Measurements from ENCODE around the gene EZH2. TPM values are rescaled to one million over a fixed set of nuclear protein-coding genes. Genes with fewer than 3 reads are reported as not detected.

EZH2 gene
- total RNA-seq, 4 donors from 2014 or later, result 6.8 to 22.4 (median 8.2) TPM

GRCh38 chr7:148804343-148805235 lies 79.5 kb downstream of the EZH2 start:
- Histone ChIP-seq H3K4me3 (no peak overlapping the region), H3K27ac (no peak overlapping the region), H3K36me3 (peaks cover 57% of the 10 kb centered on the region), H3K9me3 (no peaks in the 10 kb centered on the region), H3K27me3 (no peaks in the 10 kb centered on the region), H3K4me1 (no peaks in the 10 kb centered on the region)
- WGBS, result 86% methylated on average over 10 of the region's 10 CpGs
- no peak for DNase-seq (ENCODE audit: low spot score in 2 of 2)
- TF ChIP-seq POLR2AphosphoS5 (IDR thresholded peaks at IDR 0.05) (no peak), EP300 (IDR thresholded peaks at IDR 0.05) (no peak), POLR2A (IDR thresholded peaks at IDR 0.05) (no peak), CTCF (IDR thresholded peaks at IDR 0.05) (no peak)

DNA sequence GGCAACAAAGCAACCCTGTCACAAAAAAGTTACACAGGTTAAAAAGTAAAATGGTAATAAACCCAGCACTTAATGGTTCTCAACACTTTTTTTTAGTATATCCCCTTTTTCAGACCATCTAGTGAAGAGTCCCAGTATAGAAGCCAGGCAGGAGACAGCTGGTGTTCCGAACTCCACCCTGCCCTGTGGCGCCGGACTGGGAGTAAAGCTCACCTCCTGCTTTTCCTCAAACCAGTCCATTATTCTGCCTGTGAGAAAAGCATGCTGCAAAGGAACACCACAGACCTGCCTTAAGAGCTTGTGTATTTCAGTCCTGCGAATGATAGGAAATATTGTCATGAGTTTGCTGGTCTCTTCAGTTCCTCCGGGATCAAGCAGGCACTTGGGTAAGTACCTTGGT lies 81.0 kb downstream of the EZH2 start:
- TF ChIP-seq POLR2A (IDR thresholded peaks at IDR 0.05), result no peak
- TF ChIP-seq CTCF (IDR thresholded peaks at IDR 0.05), result no peak
- TF ChIP-seq EP300 (IDR thresholded peaks at IDR 0.05), result no peak
- TF ChIP-seq POLR2AphosphoS5 (IDR thresholded peaks at IDR 0.05), result no peak
- H3K36me3 ChIP-seq, result peaks cover 61% of the 10 kb centered on the region

GRCh38 chr7:148802101-148802493 lies 82.0 kb downstream of the EZH2 start:
- Histone ChIP-seq H3K36me3 (peaks cover 65% of the 10 kb centered on the region), H3K27me3 (no peaks in the 10 kb centered on the region), H3K4me1 (no peaks in the 10 kb centered on the region), H3K4me3 (no peak overlapping the region), H3K9me3 (no peaks in the 10 kb centered on the region), H3K27ac (no peak overlapping the region)
- no peak for DNase-seq (ENCODE audit: low spot score in 2 of 2)
- 91% methylated on average over 10 of the region's 10 CpGs for WGBS
- TF ChIP-seq POLR2AphosphoS5 (IDR thresholded peaks at IDR 0.05) (no peak), CTCF (IDR thresholded peaks at IDR 0.05) (no peak), POLR2A (IDR thresholded peaks at IDR 0.05) (no peak)

More for the DNA sequence above, 81.0 kb downstream of the EZH2 start:
- Histone ChIP-seq H3K9me3 (no peaks in the 10 kb centered on the region), H3K27ac (no peak overlapping the region), H3K27me3 (no peaks in the 10 kb centered on the region), H3K4me3 (no peak overlapping the region), H3K4me1 (no peaks in the 10 kb centered on the region)
- no peak for DNase-seq (ENCODE audit: low spot score in 2 of 2)
- WGBS, result 95% methylated on average over 5 of the region's 5 CpGs

GRCh38 chr7:148800677-148801076 lies 83.4 kb downstream of the EZH2 start:
- H3K4me1 ChIP-seq, result no peaks in the 10 kb centered on the region
- 82% methylated on average over 13 of the region's 13 CpGs for WGBS
- H3K27ac ChIP-seq, result no peak overlapping the region
- H3K9me3 ChIP-seq, result no peaks in the 10 kb centered on the region
- peaks cover 71% of the 10 kb centered on the region for H3K36me3 ChIP-seq
- H3K27me3 ChIP-seq, result no peaks in the 10 kb centered on the region
- DNase-seq (ENCODE audit: low spot score in 2 of 2), result no peak
- no peak for TF ChIP-seq EP300 (IDR thresholded peaks at IDR 0.05)
- H3K4me3 ChIP-seq, result no peak overlapping the region

DNA sequence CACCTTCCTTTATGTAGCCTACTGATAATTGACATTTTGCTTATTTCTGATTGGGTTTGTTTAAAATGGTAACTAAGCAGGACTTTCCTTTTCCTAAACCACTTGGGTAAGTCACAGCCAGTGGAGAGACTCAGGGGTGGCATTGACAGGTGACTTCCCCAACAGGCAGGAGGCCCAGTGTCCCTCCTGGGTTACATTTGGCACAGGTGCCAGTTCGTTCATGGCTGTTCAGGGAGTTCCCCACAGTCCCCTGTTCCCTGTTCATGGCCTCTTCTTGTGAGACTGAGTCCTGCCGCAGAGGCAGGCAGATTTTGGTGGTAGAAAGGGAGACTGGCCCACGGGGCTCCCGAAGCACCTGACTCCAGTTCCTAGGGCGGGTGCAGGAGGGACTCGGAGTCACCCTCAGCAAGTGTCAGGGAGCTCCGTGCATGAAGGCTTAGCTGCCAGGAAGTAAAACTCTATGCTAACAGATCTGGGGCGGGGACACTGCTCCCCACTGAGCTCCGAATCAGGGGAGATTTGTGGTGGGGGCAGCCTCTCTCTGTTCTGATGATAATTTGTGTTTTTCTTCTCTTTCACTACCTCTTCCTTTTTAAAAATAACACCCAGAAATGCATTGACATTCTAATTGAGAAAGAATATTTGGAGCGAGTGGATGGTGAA lies 84.1 kb downstream of the EZH2 start:
- no peaks in the 10 kb centered on the region for H3K4me1 ChIP-seq
- H3K4me3 ChIP-seq, result no peak overlapping the region
- no peaks in the 10 kb centered on the region for H3K27me3 ChIP-seq
- TF ChIP-seq EP300 (IDR thresholded peaks at IDR 0.05) (no peak), POLR2AphosphoS5 (IDR thresholded peaks at IDR 0.05) (no peak), POLR2A (IDR thresholded peaks at IDR 0.05) (no peak), CTCF (IDR thresholded peaks at IDR 0.05) (no peak)
- WGBS, result 86% methylated on average over 10 of the region's 10 CpGs
- H3K27ac ChIP-seq, result no peak overlapping the region
- no peaks in the 10 kb centered on the region for H3K9me3 ChIP-seq
- no peak for DNase-seq (ENCODE audit: low spot score in 2 of 2)
- H3K36me3 ChIP-seq, result peaks cover 77% of the 10 kb centered on the region
